GM10248 (cell line): ENCODE measurements around the gene CCR8.
"Not testable (repeated sequence)": the region's sequence is repeated elsewhere in the genome, so short reads cannot be mapped to it uniquely, and the experiment has no call there.

Source experiments
- CTCF ChIA-PET: fragments of 300-600 bp; sonication (Branson Sonifier 250); formaldehyde crosslinking; extraction: SDS; loops from one replicate; lab custom pipeline; 2021; ENCODE audit warnings: antibody characterized with exemption; lab: Yijun Ruan, JAX
- POLR2A ChIA-PET: fragments of 350-650 bp; sonication (Branson Sonifier 250); formaldehyde crosslinking; extraction: SDS; loops from one replicate; lab custom pipeline; 2020; ENCODE audit warnings: antibody characterized with exemption; lab: Yijun Ruan, JAX
- DNase-seq: peaks from one replicate; pipeline ENCODE4 v3.0.0; 2012; ENCODE audit errors: extremely low spot score
- CTCF ChIP-seq: IDR thresholded peaks from 2 replicates; pipeline ENCODE4 v1.5.1; 2012; ENCODE audit warnings: mild to moderate bottlenecking, low read depth; ENCODE audit errors: extremely low read depth, missing control alignments, control extremely low read depth

CCR8 gene

GRCh38 chr3:39343760-39344159, 14.3 kb downstream of the CCR8 start:
- ChIA-PET CTCF (interaction anchor here (1.1 to 4.7 kb wide), 4 partner anchors 13 to 52 kb away, joined by 3 to 19 read pairs (median 3); no protein-coding TSS in a partner anchor), POLR2A (no interaction called here)
- DNase-seq = no peak
- no peak for TF ChIP-seq CTCF

- no peak for TF ChIP-seq CTCF
- no peak for DNase-seq
- POLR2A ChIA-PET = no interaction called here
- CTCF ChIA-PET = interaction anchor here (1.0 to 4.7 kb wide), 6 partner anchors 14 to 57 kb away, joined by 3 to 19 read pairs (median 4); no protein-coding TSS in a partner anchor
These were observed 15.3 kb downstream of the CCR8 start for GRCh38 chr3:39344746-39345344.

DNA sequence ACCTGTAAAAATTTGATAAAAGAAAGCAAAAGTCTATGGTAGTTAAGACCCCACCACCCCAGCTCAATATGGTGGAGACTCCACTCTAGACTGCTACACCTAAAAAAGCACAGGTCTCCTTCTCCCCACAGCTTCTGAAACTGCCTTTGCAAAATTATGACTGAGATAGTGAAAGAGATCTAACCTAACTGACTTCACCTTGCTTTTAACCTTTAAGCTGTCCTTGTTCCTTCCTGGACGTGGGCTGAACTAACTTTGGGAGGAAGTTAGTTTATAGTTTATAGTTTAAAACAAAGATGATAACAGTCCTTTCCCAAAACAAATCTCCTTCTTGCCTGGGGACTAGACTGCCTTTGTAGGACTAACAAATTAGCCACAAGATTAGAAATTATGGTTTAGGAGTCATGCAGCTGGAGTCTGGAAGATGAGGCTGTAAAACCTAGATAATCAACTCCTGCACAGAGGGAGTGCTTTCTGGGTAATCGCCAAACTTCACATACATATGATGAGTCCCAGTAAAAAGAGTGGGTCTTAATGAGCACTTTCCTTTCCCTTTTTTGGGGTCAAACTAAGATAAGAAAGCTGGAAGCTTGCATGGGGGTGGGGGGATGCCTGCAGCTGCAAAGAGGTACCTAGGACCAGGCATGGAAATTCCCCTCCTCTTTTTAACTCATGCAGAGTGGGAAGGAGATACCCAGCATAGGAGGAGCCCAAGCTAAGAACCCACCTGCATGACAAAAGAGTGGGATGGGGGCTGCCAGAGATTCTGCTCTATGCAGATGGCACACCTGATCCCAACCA, 17.5 kb downstream of the CCR8 start:
- TF ChIP-seq CTCF = no peak
- ChIA-PET POLR2A (no interaction called here), CTCF (interaction anchor here (0.9 to 4.7 kb wide), 10 partner anchors 7 to 222 kb away, joined by 3 to 19 read pairs (median 4); no protein-coding TSS in a partner anchor)
- no peak for DNase-seq

DNA sequence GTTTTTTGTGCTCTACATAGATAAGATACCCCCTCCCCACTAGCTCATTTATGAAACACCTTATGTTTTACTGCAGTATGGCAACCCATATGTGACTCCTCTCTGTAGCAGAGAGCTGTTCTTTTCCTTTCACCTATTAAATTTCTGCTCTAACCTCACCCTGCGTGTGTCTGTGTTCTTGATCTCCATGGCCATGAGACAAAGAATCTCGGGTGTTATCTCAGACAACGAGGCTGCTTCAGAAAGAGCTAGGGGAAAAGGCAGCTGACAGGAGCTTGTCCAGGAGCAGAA, 18.0 kb downstream of the CCR8 start:
- TF ChIP-seq CTCF = no peak
- CTCF ChIA-PET = interaction anchor here (0.9 to 4.7 kb wide), 8 partner anchors 8 to 222 kb away, joined by 3 to 19 read pairs (median 8); no protein-coding TSS in a partner anchor
- POLR2A ChIA-PET = no interaction called here
- no peak for DNase-seq

- ChIA-PET CTCF (interaction anchor here (2.3 kb wide), 1 partner anchor 29 kb away, joined by 8 read pairs; no protein-coding TSS in a partner anchor), POLR2A (no interaction called here)
- no peak for TF ChIP-seq CTCF
- DNase-seq = no peak
These were observed 19.6 kb downstream of the CCR8 start for GRCh38 chr3:39349080-39349479.

DNA sequence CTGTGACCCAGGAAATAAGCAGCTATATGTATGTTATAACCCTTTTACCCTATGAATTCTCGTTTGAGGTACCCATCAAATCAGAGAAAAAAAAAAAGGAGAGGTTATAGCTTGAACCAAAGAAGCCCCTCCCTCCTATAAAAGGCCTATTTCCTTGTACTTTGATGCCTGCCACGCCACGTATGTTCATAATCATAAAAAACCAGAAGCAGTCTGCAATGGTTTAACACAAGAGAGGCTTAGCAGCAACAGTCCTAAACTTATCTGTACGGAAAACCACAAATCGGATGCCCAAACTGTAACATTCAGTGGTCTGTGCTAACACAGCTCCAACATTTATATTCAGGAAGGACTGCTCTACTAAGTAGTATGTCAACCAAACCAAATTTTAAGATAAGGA, 21.2 kb downstream of the CCR8 start:
- ChIA-PET CTCF (interaction anchor here (0.8 to 2.3 kb wide), 5 partner anchors 8 to 48 kb away, joined by 3 to 8 read pairs (median 3); no protein-coding TSS in a partner anchor), POLR2A (interaction anchor here (0.6 kb wide), 1 partner anchor 299 kb away, joined by 3 read pairs; no protein-coding TSS in a partner anchor)
- DNase-seq = no peak
- TF ChIP-seq CTCF = no peak

- DNase-seq, POLR2A ChIA-PET: not testable (repeated sequence)
- CTCF ChIA-PET = interaction anchor here (0.8 to 2.3 kb wide), 4 partner anchors 8 to 49 kb away, joined by 3 to 8 read pairs (median 4); no protein-coding TSS in a partner anchor
These were observed 21.6 kb downstream of the CCR8 start for GRCh38 chr3:39351134-39351533.

GRCh38 chr3:39353168-39353927, 23.8 kb downstream of the CCR8 start:
- CTCF ChIA-PET, DNase-seq, POLR2A ChIA-PET: not testable (repeated sequence)
